Occipital lobe (tissue), 2 donors: ENCODE results near the gene CACNA2D1. TPM values are rescaled to one million over a fixed set of nuclear protein-coding genes. Genes with fewer than 3 reads are reported as not detected.

Source experiments
- DNase-seq: peaks from one replicate; lab custom pipeline; 2025; lab: John Stamatoyannopoulos, UW
- total RNA-seq: library from RNA; depleted of rRNA; stranded (reverse); fragments of >200 nt; gene quantifications from one replicate; pipeline ENCODE4 v1.2.3, GENCODE V29; 2014

The CACNA2D1 gene
- total RNA-seq: 149 TPM

- DNase-seq: peak; percentile 90
Measured at GRCh38 chr7:82443547-82444219, at the start of gene CACNA2D1. TSS of gene CACNA2D1 (minus strand) at chr7:82443777.

- DNase-seq: no peak
Measured at GRCh38 chr7:82481499-82482097, 38.0 kb upstream of the CACNA2D1 start.

- DNase-seq: no peak
Measured at GRCh38 chr7:82477733-82478515, 34.3 kb upstream of the CACNA2D1 start.

- no peak for DNase-seq
Measured at GRCh38 chr7:82472966-82473365, 29.4 kb upstream of the CACNA2D1 start.

- no peak for DNase-seq
Measured at GRCh38 chr7:82471351-82472020, 27.9 kb upstream of the CACNA2D1 start.

GRCh38 chr7:82469207-82469606, 25.6 kb upstream of the CACNA2D1 start:
- DNase-seq: no peak

- DNase-seq: no peak
Measured at GRCh38 chr7:82468435-82468834, 24.9 kb upstream of the CACNA2D1 start.

- no peak for DNase-seq
Measured at GRCh38 chr7:82467020-82467419, 23.4 kb upstream of the CACNA2D1 start.

GRCh38 chr7:82464372-82464771, 20.8 kb upstream of the CACNA2D1 start:
- DNase-seq: no peak

- no peak for DNase-seq
Measured at GRCh38 chr7:82455295-82455694, 11.7 kb upstream of the CACNA2D1 start.

GRCh38 chr7:82450759-82451158, 7.2 kb upstream of the CACNA2D1 start:
- DNase-seq: no peak

GRCh38 chr7:82449910-82450309, 6.3 kb upstream of the CACNA2D1 start:
- no peak for DNase-seq

GRCh38 chr7:82446897-82447296, 3.3 kb upstream of the CACNA2D1 start:
- no peak for DNase-seq

- DNase-seq: no peak
Measured at GRCh38 chr7:82445271-82445670, 1.7 kb upstream of the CACNA2D1 start.

- DNase-seq: no peak
Measured at GRCh38 chr7:82444220-82444909, 788 bp upstream of the CACNA2D1 start.

GRCh38 chr7:82443036-82443546, 486 bp downstream of the CACNA2D1 start:
- peak; percentile 41 for DNase-seq

GRCh38 chr7:82442492-82443035, 1.0 kb downstream of the CACNA2D1 start:
- no peak for DNase-seq

GRCh38 chr7:82441669-82442478, 1.7 kb downstream of the CACNA2D1 start:
- no peak for DNase-seq

GRCh38 chr7:82438521-82438920, 5.1 kb downstream of the CACNA2D1 start:
- DNase-seq: no peak

GRCh38 chr7:82435769-82436168, 7.8 kb downstream of the CACNA2D1 start:
- no peak for DNase-seq
